GM21528 (cell line): Measurements from ENCODE around the gene CEBPG.

Experiments used
- ATAC-seq: cut with Tn5 transposase; IDR thresholded peaks from one replicate; pipeline ENCODE4 v1.9.1; 2021; ENCODE audit warnings: mild to moderate bottlenecking, moderate library complexity; ENCODE audit not compliant: unreplicated experiment, low FRiP score

CEBPG gene

GRCh38 chr19:33373453-33374235 lies at the start of gene CEBPG:
Gene CEBPG, plus strand, starts transcription at chr19:33373709. Its CDS starts 5,531 bp downstream, at chr19:33379240.
- ATAC-seq = peak; percentile 86

GRCh38 chr19:33324628-33325027 lies 48.9 kb upstream of the CEBPG start:
- no peak for ATAC-seq

GRCh38 chr19:33325920-33326319 lies 47.6 kb upstream of the CEBPG start:
- ATAC-seq = no peak

- ATAC-seq = no peak
Observed at GRCh38 chr19:33329060-33329459, 44.4 kb upstream of the CEBPG start.

- ATAC-seq = no peak
Observed at GRCh38 chr19:33329736-33330135, 43.8 kb upstream of the CEBPG start.

GRCh38 chr19:33332248-33332647 lies 41.3 kb upstream of the CEBPG start:
- ATAC-seq = no peak

- ATAC-seq = no peak
Observed at GRCh38 chr19:33333151-33333550, 40.4 kb upstream of the CEBPG start.

- ATAC-seq = no peak
Observed at GRCh38 chr19:33333642-33334041, 39.9 kb upstream of the CEBPG start.

GRCh38 chr19:33334271-33334670 lies 39.2 kb upstream of the CEBPG start:
- ATAC-seq = no peak

- ATAC-seq = no peak
Observed at GRCh38 chr19:33335446-33335845, 38.1 kb upstream of the CEBPG start.

GRCh38 chr19:33339016-33339984 lies 34.2 kb upstream of the CEBPG start:
- ATAC-seq = no peak

GRCh38 chr19:33340991-33341390 lies 32.5 kb upstream of the CEBPG start:
- ATAC-seq = no peak

- no peak for ATAC-seq
Observed at GRCh38 chr19:33343301-33343700, 30.2 kb upstream of the CEBPG start.

- no peak for ATAC-seq
Observed at GRCh38 chr19:33343859-33344572, 29.5 kb upstream of the CEBPG start.

- ATAC-seq = no peak
Observed at GRCh38 chr19:33344573-33344925, 29.0 kb upstream of the CEBPG start.

GRCh38 chr19:33345163-33345562 lies 28.3 kb upstream of the CEBPG start:
- ATAC-seq = no peak

- ATAC-seq = no peak
Observed at GRCh38 chr19:33346665-33347064, 26.8 kb upstream of the CEBPG start.

- no peak for ATAC-seq
Observed at GRCh38 chr19:33347300-33347699, 26.2 kb upstream of the CEBPG start.

GRCh38 chr19:33348301-33349010 lies 25.1 kb upstream of the CEBPG start:
- no peak for ATAC-seq
